Measurements from ENCODE around the gene DKK3. TPM values are rescaled to one million over a fixed set of nuclear protein-coding genes. Genes with fewer than 3 reads are reported as not detected.

The DKK3 gene
- total RNA-seq, 1 donor from 2014 or later: 307 TPM

DNA sequence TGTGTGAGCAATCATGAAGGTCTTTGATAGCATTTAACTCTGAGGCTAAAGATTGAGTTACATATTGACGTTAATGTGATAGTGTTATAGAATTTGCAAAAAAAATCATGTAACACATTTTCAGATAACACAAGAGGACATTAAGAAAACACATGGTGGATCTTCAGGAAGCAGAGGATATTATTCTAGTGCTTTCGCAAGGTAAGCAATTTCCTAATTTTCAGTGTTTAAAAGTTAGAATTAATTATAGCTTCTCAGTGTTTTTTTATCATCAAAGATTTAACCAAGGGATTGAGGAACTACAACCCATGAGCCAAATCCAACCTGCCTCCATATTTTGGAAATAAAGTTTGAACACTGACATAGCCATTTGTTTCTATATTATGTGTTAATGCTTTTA, 78.5 kb downstream of the DKK3 start:
- H3K27me3 Mint-ChIP-seq (ENCODE audit: low read depth, unreplicated experiment): no peaks in the 10 kb centered on the region
- DNase-seq (ENCODE audit: low read depth) (no peak), FAIRE-seq (no peak)
- no peak for TF ChIP-seq EZH2 (IDR thresholded peaks at IDR 0.05; ENCODE audit: insufficient read depth, low read length)
- TF ChIP-seq, protein P1, sequence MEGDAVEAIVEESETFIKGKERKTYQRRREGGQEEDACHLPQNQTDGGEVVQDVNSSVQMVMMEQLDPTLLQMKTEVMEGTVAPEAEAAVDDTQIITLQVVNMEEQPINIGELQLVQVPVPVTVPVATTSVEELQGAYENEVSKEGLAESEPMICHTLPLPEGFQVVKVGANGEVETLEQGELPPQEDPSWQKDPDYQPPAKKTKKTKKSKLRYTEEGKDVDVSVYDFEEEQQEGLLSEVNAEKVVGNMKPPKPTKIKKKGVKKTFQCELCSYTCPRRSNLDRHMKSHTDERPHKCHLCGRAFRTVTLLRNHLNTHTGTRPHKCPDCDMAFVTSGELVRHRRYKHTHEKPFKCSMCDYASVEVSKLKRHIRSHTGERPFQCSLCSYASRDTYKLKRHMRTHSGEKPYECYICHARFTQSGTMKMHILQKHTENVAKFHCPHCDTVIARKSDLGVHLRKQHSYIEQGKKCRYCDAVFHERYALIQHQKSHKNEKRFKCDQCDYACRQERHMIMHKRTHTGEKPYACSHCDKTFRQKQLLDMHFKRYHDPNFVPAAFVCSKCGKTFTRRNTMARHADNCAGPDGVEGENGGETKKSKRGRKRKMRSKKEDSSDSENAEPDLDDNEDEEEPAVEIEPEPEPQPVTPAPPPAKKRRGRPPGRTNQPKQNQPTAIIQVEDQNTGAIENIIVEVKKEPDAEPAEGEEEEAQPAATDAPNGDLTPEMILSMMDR (IDR thresholded peaks at IDR 0.05; ENCODE audit: insufficient read depth, low read depth, low read length): no peak
- H3K36me3 ChIP-seq (ENCODE audit: insufficient read depth, low read length): peaks cover 22% of the 10 kb centered on the region
- no peak overlapping the region for H3K27ac ChIP-seq (ENCODE audit: low read depth, low read length)
- H3K79me2 ChIP-seq (ENCODE audit: insufficient read depth, low read length): peaks cover 3% of the 10 kb centered on the region
- no peak overlapping the region for H3K9ac ChIP-seq (ENCODE audit: low read length)
- no peak overlapping the region for H2AFZ ChIP-seq (ENCODE audit: low read depth, low read length)
- no peaks in the 10 kb centered on the region for H3K9me3 Mint-ChIP-seq (ENCODE audit: unreplicated experiment)
- no peaks in the 10 kb centered on the region for H3K9me3 ChIP-seq (ENCODE audit: insufficient read depth, low read depth, low read length)
- no peaks in the 10 kb centered on the region for H3K27me3 ChIP-seq (ENCODE audit: insufficient read depth, low read length)
- no peaks in the 10 kb centered on the region for H3K4me1 ChIP-seq (ENCODE audit: insufficient read depth, low read length)
- no peak overlapping the region for H3K4me3 Mint-ChIP-seq (ENCODE audit: unreplicated experiment)
- no peaks in the 10 kb centered on the region for H4K20me1 ChIP-seq (ENCODE audit: insufficient read depth, low read length)
- no peak overlapping the region for H3K4me2 ChIP-seq (ENCODE audit: low read length)
- no peak overlapping the region for H3K4me3 ChIP-seq (ENCODE audit: insufficient read depth, low read depth, low read length)
- peaks cover 14% of the 10 kb centered on the region for H3K36me3 Mint-ChIP-seq (ENCODE audit: low read depth, unreplicated experiment)
- no peaks in the 10 kb centered on the region for H3K4me1 Mint-ChIP-seq (ENCODE audit: low read depth, unreplicated experiment)
- H3K27ac Mint-ChIP-seq (ENCODE audit: unreplicated experiment): no peak overlapping the region

DNA sequence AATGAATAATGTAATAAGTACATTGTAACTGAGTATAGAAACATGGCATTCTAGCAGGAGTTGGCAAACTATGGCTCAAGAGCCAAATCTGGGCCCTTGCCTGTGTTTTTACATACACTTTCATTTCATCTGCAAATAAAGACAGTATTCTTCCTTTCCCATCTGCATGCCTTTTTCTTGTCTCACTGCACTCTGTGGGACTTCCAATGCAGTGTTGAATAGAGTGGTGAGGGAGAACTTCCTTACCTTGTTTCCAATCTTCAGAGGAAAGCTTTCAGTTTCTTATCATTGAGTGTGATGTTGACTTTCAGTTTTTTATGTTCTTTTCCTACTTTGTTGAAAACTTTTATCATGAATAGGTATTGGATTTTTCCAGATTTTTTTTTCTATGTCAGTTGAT, 84.6 kb downstream of the DKK3 start:
- TF ChIP-seq EZH2 (IDR thresholded peaks at IDR 0.05; ENCODE audit: insufficient read depth, low read length): no peak
- TF ChIP-seq, protein P1 (IDR thresholded peaks at IDR 0.05; ENCODE audit: insufficient read depth, low read depth, low read length): no peak
- no peak overlapping the region for H3K27ac ChIP-seq (ENCODE audit: low read depth, low read length)
- H3K4me3 ChIP-seq (ENCODE audit: insufficient read depth, low read depth, low read length): no peak overlapping the region
- peaks cover 9% of the 10 kb centered on the region for H3K36me3 ChIP-seq (ENCODE audit: insufficient read depth, low read length)
- no peak overlapping the region for H3K4me2 ChIP-seq (ENCODE audit: low read length)
- no peak for DNase-seq (ENCODE audit: low read depth)
- H3K9ac ChIP-seq (ENCODE audit: low read length): no peak overlapping the region
- peak; percentile 5 for FAIRE-seq
- no peaks in the 10 kb centered on the region for H4K20me1 ChIP-seq (ENCODE audit: insufficient read depth, low read length)
- H2AFZ ChIP-seq (ENCODE audit: low read depth, low read length): no peak overlapping the region
- H3K27ac Mint-ChIP-seq (ENCODE audit: unreplicated experiment): no peak overlapping the region
- peaks cover 3% of the 10 kb centered on the region for H3K79me2 ChIP-seq (ENCODE audit: insufficient read depth, low read length)
- no peak overlapping the region for H3K4me3 Mint-ChIP-seq (ENCODE audit: unreplicated experiment)
- H3K36me3 Mint-ChIP-seq (ENCODE audit: low read depth, unreplicated experiment): peaks cover 12% of the 10 kb centered on the region
- no peaks in the 10 kb centered on the region for H3K9me3 ChIP-seq (ENCODE audit: insufficient read depth, low read depth, low read length)
- no peaks in the 10 kb centered on the region for H3K9me3 Mint-ChIP-seq (ENCODE audit: unreplicated experiment)
- H3K4me1 Mint-ChIP-seq (ENCODE audit: low read depth, unreplicated experiment): peaks cover 9% of the 10 kb centered on the region
- no peaks in the 10 kb centered on the region for H3K4me1 ChIP-seq (ENCODE audit: insufficient read depth, low read length)
- no peaks in the 10 kb centered on the region for H3K27me3 Mint-ChIP-seq (ENCODE audit: low read depth, unreplicated experiment)
- no peaks in the 10 kb centered on the region for H3K27me3 ChIP-seq (ENCODE audit: insufficient read depth, low read length)

DNA sequence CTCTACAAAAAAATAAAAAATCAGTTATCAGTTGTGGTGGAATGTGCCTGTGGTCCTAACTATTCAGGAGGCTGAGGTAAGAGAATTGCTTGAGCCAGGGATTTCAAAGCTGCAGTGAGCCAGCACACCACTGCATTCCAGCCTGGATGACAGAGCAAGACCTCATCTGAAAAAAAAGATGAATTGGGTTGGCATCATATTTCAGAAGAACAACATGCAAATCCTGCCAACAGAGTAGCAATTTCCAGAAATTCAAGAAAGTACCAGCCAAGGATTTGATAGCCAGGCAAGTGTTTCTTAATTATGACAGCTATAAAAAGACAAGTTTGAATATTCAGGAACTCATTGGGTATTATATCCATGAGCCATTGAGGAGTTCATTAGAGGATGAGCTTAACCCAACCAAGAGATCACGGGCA, 91.4 kb downstream of the DKK3 start:
- TF ChIP-seq, protein P1 (IDR thresholded peaks at IDR 0.05; ENCODE audit: insufficient read depth, low read depth, low read length): no peak
- no peak for TF ChIP-seq EZH2 (IDR thresholded peaks at IDR 0.05; ENCODE audit: insufficient read depth, low read length)
- Mint-ChIP-seq H3K27ac (ENCODE audit: unreplicated experiment) (peak overlapping the region; percentile 93), H3K4me3 (ENCODE audit: unreplicated experiment) (peak overlapping the region; percentile 35), H3K4me1 (ENCODE audit: low read depth, unreplicated experiment) (peaks cover 22% of the 10 kb centered on the region), H3K9me3 (ENCODE audit: unreplicated experiment) (no peaks in the 10 kb centered on the region), H3K36me3 (ENCODE audit: low read depth, unreplicated experiment) (peaks cover 3% of the 10 kb centered on the region), H3K27me3 (ENCODE audit: low read depth, unreplicated experiment) (no peaks in the 10 kb centered on the region)
- Histone ChIP-seq H3K27ac (ENCODE audit: low read depth, low read length) (no peak overlapping the region), H2AFZ (ENCODE audit: low read depth, low read length) (no peak overlapping the region), H3K9me3 (ENCODE audit: insufficient read depth, low read depth, low read length) (no peaks in the 10 kb centered on the region), H3K27me3 (ENCODE audit: insufficient read depth, low read length) (no peaks in the 10 kb centered on the region), H3K4me1 (ENCODE audit: insufficient read depth, low read length) (no peaks in the 10 kb centered on the region), H3K4me3 (ENCODE audit: insufficient read depth, low read depth, low read length) (no peak overlapping the region), H4K20me1 (ENCODE audit: insufficient read depth, low read length) (no peaks in the 10 kb centered on the region), H3K79me2 (ENCODE audit: insufficient read depth, low read length) (no peaks in the 10 kb centered on the region), H3K4me2 (ENCODE audit: low read length) (no peak overlapping the region), H3K9ac (ENCODE audit: low read length) (no peak overlapping the region), H3K36me3 (ENCODE audit: insufficient read depth, low read length) (peaks cover 10% of the 10 kb centered on the region)
- FAIRE-seq: peak; percentile 78
- peak; percentile 94 for DNase-seq (ENCODE audit: low read depth)
